Calu3 (cell line): ENCODE measurements around the gene SMPD3. TPM values are rescaled to one million over a fixed set of nuclear protein-coding genes. Genes with fewer than 3 reads are reported as not detected.

Source experiments
- BruUV-seq: library from RNA; stranded (reverse); fragments of 400-500 nt; replicated peaks from 2 replicates; lab custom pipeline; 2021; lab: Mats Ljungman, UMichigan
- CTCF ChIA-PET: fragments of 300-600 bp; sonication (Branson Sonifier 250); formaldehyde crosslinking; loops from one replicate; lab custom pipeline; 2022; ENCODE audit warnings: antibody characterized with exemption; lab: Charles Lee
- DNase-seq: peaks from one replicate; pipeline ENCODE4 v3.0.0; 2022
- H3K27ac Mint-ChIP-seq: one replicate; pipeline ENCODE4 v1.8.0; 2022; ENCODE audit warnings: mixed read lengths; ENCODE audit not compliant: unreplicated experiment
- H3K27me3 Mint-ChIP-seq: one replicate; pipeline ENCODE4 v1.8.0; 2022; ENCODE audit warnings: mixed read lengths; ENCODE audit not compliant: unreplicated experiment
- H3K36me3 Mint-ChIP-seq: one replicate; pipeline ENCODE4 v1.8.0; 2022; ENCODE audit warnings: mild to moderate bottlenecking, moderate library complexity, mixed read lengths; ENCODE audit not compliant: insufficient read depth, unreplicated experiment
- H3K4me1 Mint-ChIP-seq: one replicate; pipeline ENCODE4 v1.8.0; 2022; ENCODE audit warnings: mild to moderate bottlenecking, low read depth, mixed read lengths; ENCODE audit not compliant: unreplicated experiment
- H3K4me3 Mint-ChIP-seq: one replicate; pipeline ENCODE4 v1.8.0; 2022; ENCODE audit warnings: mild to moderate bottlenecking, low read depth, moderate library complexity, mixed read lengths; ENCODE audit not compliant: unreplicated experiment
- H3K9me3 Mint-ChIP-seq: one replicate; pipeline ENCODE4 v1.8.0; 2022; ENCODE audit warnings: low read depth, mixed read lengths; ENCODE audit not compliant: unreplicated experiment
- CTCF ChIP-seq: fragments of 200-600 bp; IDR thresholded peaks from one replicate; pipeline ENCODE4 v1.8.0; 2022; ENCODE audit warnings: antibody characterized with exemption; ENCODE audit not compliant: unreplicated experiment
- intact Hi-C: fragments of 100-400 bp; cut with micrococcal nuclease; formaldehyde crosslinking; loops from one replicate; pipeline ENCODE4 v1.10.0; 2022; ENCODE audit not compliant: unreplicated experiment
- total RNA-seq: library from RNA; stranded (reverse); gene quantifications from 2 replicates; pipeline ENCODE4 v1.2.3, GENCODE V29; 2022

SMPD3 gene
- total RNA-seq, 1 experiment from 2014 or later: 0.42 TPM

- H3K36me3 Mint-ChIP-seq: peaks cover 41% of the 10 kb centered on the region
- TF ChIP-seq CTCF: no peak
- no peak overlapping the region for H3K4me3 Mint-ChIP-seq
- intact Hi-C loops: no loop called here
- CTCF ChIA-PET: interaction anchor here (0.6 kb wide), 1 partner anchor 244 kb away, joined by 5 read pairs; no protein-coding TSS in a partner anchor
- DNase-seq: no peak
- H3K27me3 Mint-ChIP-seq: no peaks in the 10 kb centered on the region
- no peaks in the 10 kb centered on the region for H3K9me3 Mint-ChIP-seq
- BruUV-seq: no TSS peak
- no peaks in the 10 kb centered on the region for H3K4me1 Mint-ChIP-seq
- H3K27ac Mint-ChIP-seq: no peak overlapping the region
These were observed 93.5 kb downstream of the SMPD3 start for GRCh38 chr16:68354816-68355215.

- no peaks in the 10 kb centered on the region for H3K9me3 Mint-ChIP-seq
- CTCF ChIA-PET: no interaction called here
- H3K4me3 Mint-ChIP-seq: no peak overlapping the region
- H3K27me3 Mint-ChIP-seq: no peaks in the 10 kb centered on the region
- TF ChIP-seq CTCF: no peak
- H3K4me1 Mint-ChIP-seq: no peaks in the 10 kb centered on the region
- BruUV-seq: no TSS peak
- intact Hi-C loops: no loop called here
- peaks cover 38% of the 10 kb centered on the region for H3K36me3 Mint-ChIP-seq
- no peak for DNase-seq
- no peak overlapping the region for H3K27ac Mint-ChIP-seq
These were observed 94.9 kb downstream of the SMPD3 start for GRCh38 chr16:68353366-68353765.

- no peak overlapping the region for H3K27ac Mint-ChIP-seq
- intact Hi-C loops: no loop called here
- CTCF ChIA-PET: no interaction called here
- H3K27me3 Mint-ChIP-seq: no peaks in the 10 kb centered on the region
- no TSS peak for BruUV-seq
- H3K9me3 Mint-ChIP-seq: no peaks in the 10 kb centered on the region
- peaks cover 30% of the 10 kb centered on the region for H3K36me3 Mint-ChIP-seq
- H3K4me1 Mint-ChIP-seq: no peaks in the 10 kb centered on the region
- TF ChIP-seq CTCF: no peak
- peak; percentile 29 for DNase-seq
- no peak overlapping the region for H3K4me3 Mint-ChIP-seq
These were observed 96.3 kb downstream of the SMPD3 start for GRCh38 chr16:68351991-68352431.

- DNase-seq: no peak
- Mint-ChIP-seq H3K4me3 (no peak overlapping the region), H3K27me3 (no peaks in the 10 kb centered on the region), H3K36me3 (peaks cover 35% of the 10 kb centered on the region), H3K4me1 (no peaks in the 10 kb centered on the region), H3K27ac (no peak overlapping the region), H3K9me3 (no peaks in the 10 kb centered on the region)
- no TSS peak for BruUV-seq
- no peak for TF ChIP-seq CTCF
- intact Hi-C loops: no loop called here
- CTCF ChIA-PET: no interaction called here
These were observed 96.8 kb downstream of the SMPD3 start for GRCh38 chr16:68351463-68351862.
